Activated T-cell treated with anti-CD3 and anti-CD28 coated beads, Interleukin-2, amount 50 U/mL, for 1 hour (primary cell): Measurements from ENCODE around the gene SPSB2.
"Not testable (repeated sequence)": the region's sequence is repeated elsewhere in the genome, so short reads cannot be mapped to it uniquely, and the experiment has no call there.

ENCODE experiments used
- DNase-seq: peaks from one replicate; pipeline ENCODE4 v3.0.0-alpha.2; 2020

Gene SPSB2

GRCh38 chr12:6869049-6870021, 3.8 kb downstream of the SPSB2 start:
- DNase-seq, result peak; percentile 87

GRCh38 chr12:6868211-6869048, 4.7 kb downstream of the SPSB2 start:
- DNase-seq, result no peak

- peak; percentile 78 for DNase-seq
Observed at GRCh38 chr12:6867413-6868210, 5.5 kb downstream of the SPSB2 start, which contains the start of gene TPI1. TPI1 (plus strand) TSS chr12:6867531; CDS start chr12:6867567, 36 bp downstream.

- no peak for DNase-seq
Observed at GRCh38 chr12:6866920-6867412, 6.1 kb downstream of the SPSB2 start.

GRCh38 chr12:6866163-6866919, 6.8 kb downstream of the SPSB2 start:
- no peak for DNase-seq

GRCh38 chr12:6865307-6865706, 7.8 kb downstream of the SPSB2 start:
- DNase-seq, result not testable (repeated sequence)

- no peak for DNase-seq
Observed at GRCh38 chr12:6863586-6864321, 9.3 kb downstream of the SPSB2 start.

GRCh38 chr12:6863033-6863432, 10.1 kb downstream of the SPSB2 start:
- DNase-seq, result no peak

GRCh38 chr12:6861391-6861790, 11.7 kb downstream of the SPSB2 start:
- no peak for DNase-seq

- no peak for DNase-seq
Observed at GRCh38 chr12:6860942-6861341, 12.2 kb downstream of the SPSB2 start.

GRCh38 chr12:6860116-6860515, 13.0 kb downstream of the SPSB2 start:
- DNase-seq, result no peak

- no peak for DNase-seq
Observed at GRCh38 chr12:6858799-6859198, 14.3 kb downstream of the SPSB2 start.

- no peak for DNase-seq
Observed at GRCh38 chr12:6855322-6855721, 17.8 kb downstream of the SPSB2 start.

GRCh38 chr12:6854036-6854435, 19.1 kb downstream of the SPSB2 start:
- DNase-seq, result no peak

- DNase-seq, result no peak
Observed at GRCh38 chr12:6853626-6854025, 19.5 kb downstream of the SPSB2 start.

- peak; percentile 60 for DNase-seq
Observed at GRCh38 chr12:6852651-6853354, 20.3 kb downstream of the SPSB2 start.

- peak; percentile 95 for DNase-seq
Observed at GRCh38 chr12:6851921-6852650, 21.0 kb downstream of the SPSB2 start, which contains the start of gene USP5. USP5 (plus strand) TSS chr12:6852150; CDS start chr12:6852180, 30 bp downstream.

GRCh38 chr12:6851153-6851920, 21.8 kb downstream of the SPSB2 start, which contains the start of gene CDCA3:
CDCA3 (minus strand) TSS chr12:6851286; CDS start chr12:6850952, 334 bp downstream.
- DNase-seq, result peak; percentile 84

- DNase-seq, result no peak
Observed at GRCh38 chr12:6850796-6851152, 22.3 kb downstream of the SPSB2 start.
